ENCODE measurements around the gene MAP4K1.

GRCh38 chr19:38569368-38569983, 48.3 kb downstream of the MAP4K1 start:
- no peak for TF ChIP-seq EZH2 (IDR thresholded peaks at IDR 0.05; ENCODE audit: low read depth)
- TF ChIP-seq, protein P1, sequence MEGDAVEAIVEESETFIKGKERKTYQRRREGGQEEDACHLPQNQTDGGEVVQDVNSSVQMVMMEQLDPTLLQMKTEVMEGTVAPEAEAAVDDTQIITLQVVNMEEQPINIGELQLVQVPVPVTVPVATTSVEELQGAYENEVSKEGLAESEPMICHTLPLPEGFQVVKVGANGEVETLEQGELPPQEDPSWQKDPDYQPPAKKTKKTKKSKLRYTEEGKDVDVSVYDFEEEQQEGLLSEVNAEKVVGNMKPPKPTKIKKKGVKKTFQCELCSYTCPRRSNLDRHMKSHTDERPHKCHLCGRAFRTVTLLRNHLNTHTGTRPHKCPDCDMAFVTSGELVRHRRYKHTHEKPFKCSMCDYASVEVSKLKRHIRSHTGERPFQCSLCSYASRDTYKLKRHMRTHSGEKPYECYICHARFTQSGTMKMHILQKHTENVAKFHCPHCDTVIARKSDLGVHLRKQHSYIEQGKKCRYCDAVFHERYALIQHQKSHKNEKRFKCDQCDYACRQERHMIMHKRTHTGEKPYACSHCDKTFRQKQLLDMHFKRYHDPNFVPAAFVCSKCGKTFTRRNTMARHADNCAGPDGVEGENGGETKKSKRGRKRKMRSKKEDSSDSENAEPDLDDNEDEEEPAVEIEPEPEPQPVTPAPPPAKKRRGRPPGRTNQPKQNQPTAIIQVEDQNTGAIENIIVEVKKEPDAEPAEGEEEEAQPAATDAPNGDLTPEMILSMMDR (conservative IDR thresholded peaks at IDR 0.05), result no peak
